ENCODE measurements around the gene TSC22D3.
"Not testable (repeated sequence)": the region's sequence is repeated elsewhere in the genome, so short reads cannot be mapped to it uniquely, and the experiment has no call there.

TSC22D3 gene

DNA sequence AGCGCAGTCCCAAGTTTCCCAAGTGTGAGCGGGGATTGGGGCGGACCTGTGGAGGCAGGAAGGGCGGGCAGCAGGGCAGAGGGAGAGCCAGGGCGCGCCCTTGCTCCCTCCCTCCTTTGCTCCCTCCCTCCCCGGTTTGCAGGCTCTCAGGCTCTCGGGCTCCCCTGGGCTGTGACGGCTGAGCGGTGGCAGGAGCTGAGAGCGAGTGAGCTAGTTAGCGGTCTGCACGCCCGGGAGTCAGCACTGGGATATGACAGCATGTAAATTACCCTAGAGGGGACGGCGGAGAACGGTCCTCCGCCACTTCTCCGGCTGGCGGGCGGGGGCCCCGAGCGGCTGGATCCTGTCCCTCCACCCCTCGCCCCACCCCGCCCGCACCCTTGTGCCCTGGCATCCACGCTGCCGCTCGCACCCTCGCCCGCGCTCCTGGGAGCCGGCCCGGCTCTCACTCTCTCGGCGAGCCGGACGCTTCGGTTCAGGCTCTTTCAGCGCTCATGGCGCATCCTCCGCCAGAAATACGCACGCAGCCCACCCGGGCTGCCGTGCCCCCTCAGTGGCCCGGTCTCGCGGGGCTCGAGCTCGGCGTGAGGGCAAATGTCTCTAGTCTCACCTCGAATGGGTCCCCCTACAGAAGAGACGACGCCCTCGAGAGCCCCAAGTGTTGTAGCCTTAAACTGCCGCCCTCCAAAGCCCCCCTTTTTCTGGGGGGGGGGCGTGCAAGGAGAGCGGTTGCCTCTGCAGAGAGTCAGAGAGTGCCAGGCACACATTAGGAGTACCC, at the start of gene TSC22D3:
TSS of gene TSC22D3 (minus strand) at position 54 of the 778 bp plus-strand sequence. CDS start 368 bp downstream, outside the sequence.
- DNase-seq, result peak; percentile 73

DNA sequence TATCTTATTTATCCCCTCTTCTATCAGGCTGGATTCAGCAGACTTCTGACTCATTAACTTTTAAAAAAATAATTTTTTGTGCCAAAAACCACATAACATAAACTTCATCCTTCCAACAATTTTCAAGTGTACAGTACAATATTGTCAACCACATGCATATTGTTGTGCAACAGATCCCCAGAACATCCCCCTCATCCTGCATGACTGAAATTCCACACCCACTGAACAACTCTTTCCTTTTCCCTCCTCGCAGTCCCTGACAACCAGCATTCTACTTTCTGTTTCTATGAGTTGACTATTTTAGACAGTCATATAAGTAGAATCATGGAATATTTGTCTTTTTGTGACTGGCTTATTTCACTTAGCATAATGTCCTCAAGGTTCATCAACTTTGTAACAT, 47.9 kb upstream of the TSC22D3 start:
- DNase-seq, result no peak

DNA sequence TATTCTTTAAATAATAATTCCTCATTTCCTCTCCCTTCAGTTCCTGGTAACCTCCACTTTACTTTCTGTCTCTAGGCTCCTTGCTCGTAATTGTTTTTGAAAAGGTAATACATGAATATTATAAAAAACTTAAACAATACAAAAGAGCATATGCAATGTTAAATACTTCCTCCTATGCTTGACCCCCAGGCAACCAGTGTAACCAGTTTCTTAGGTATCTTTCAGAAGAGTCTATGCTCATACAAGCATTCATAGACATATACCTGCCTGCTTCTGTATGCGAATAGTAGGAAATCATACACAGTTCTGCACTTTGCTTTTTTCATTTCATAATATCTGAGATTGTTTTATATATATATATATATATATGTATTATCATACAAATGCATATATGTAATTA, 47.5 kb upstream of the TSC22D3 start:
- no peak for DNase-seq

GRCh38 chrX:107818900-107819521, 43.4 kb upstream of the TSC22D3 start:
- no peak for DNase-seq

DNA sequence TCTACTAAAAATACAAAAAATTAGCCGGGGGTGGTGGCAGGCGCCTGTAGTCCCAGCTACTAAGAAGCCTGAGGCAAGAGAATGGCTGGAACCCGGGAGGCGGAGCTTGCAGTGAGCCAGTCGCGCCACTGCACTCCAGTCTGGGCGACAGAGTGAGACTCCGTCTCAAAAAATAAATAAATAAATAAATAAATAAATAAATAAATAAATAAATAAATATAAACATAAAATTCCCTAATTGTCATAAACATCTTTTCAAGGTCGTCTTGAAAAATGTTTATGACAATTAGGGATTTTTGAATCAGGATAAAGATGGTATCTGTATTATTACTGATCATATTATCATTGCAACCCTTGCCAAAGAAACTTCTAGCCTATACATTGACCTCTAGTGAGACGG, 34.5 kb upstream of the TSC22D3 start:
- DNase-seq, result not testable (repeated sequence)

- DNase-seq, result no peak
These were observed 29.6 kb upstream of the TSC22D3 start for GRCh38 chrX:107805179-107805578.

DNA sequence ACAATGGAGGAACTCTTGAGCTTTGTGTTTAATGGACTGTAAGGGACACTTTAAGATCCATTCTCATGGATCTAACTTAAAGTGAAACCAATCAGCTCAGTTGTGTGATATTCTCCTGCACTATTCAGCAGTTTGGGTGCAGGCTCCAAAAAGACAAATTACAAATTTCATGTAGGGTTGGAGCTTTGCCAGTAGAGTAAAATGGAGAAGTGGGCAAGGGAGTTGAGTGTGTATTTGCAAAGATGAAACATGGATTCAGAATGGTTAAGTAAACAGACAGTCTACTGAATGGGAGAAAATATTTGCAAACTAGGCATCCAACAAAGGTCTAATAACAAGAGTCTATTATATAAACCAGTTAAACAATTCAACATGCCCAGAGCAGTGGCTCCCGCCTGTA, 28.8 kb upstream of the TSC22D3 start:
- DNase-seq, result no peak

DNA sequence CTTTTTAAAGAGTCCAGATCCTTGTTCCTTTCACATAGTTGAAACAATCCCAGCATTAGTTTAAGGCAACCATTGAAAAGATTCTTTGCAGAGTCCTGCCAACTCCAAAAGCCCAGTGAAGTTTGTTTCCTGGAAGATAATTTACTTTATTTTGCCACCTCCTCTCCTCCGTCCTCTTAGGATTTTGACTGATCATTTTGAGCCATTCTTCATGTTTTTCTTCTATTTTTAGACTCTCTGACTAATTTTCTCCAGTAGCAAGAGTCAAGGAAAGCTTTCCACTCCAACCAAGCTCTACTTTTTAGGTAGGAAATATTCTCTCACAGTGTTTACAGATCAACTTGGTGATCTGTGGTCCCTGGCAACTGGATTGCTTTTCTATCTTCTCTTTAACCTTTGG, 12.2 kb upstream of the TSC22D3 start:
- DNase-seq, result no peak

GRCh38 chrX:107780525-107780924, 4.9 kb upstream of the TSC22D3 start:
- DNase-seq, result no peak

GRCh38 chrX:107777536-107777832, 1.9 kb upstream of the TSC22D3 start, which contains the start of gene NCBP2L:
NCBP2L (plus strand) TSS chrX:107777733; CDS start chrX:107794221, 16,488 bp downstream.
- DNase-seq, result no peak

GRCh38 chrX:107776649-107777535, 1.3 kb upstream of the TSC22D3 start:
- peak; percentile 83 for DNase-seq

GRCh38 chrX:107775000-107775733, 420 bp downstream of the TSC22D3 start:
- DNase-seq, result no peak

DNA sequence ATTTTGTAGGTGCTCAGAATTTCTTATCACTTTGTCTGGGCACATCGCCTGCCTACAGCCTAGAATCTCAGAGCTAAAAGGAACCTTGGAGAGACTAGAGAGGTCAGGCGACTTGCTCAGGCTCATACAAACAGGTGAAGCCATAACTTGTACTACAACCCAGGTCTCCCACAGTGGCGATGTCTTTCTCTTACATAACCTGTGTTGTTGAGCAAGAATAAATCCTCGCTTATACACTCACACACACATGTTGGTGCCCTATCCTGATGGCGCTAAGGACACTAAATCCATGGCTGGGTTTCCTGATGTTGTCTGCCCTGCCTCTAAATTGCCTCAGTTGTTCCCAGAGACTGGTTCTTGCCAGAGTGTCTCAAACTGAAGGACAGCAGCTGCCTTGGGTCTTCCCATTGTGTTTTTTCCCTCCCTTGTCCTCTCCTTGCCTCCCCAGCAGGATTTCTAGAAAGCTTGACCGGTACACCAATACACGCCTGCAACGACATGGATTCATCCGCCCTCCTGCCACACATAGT, 1.6 kb downstream of the TSC22D3 start:
- DNase-seq, result no peak

DNA sequence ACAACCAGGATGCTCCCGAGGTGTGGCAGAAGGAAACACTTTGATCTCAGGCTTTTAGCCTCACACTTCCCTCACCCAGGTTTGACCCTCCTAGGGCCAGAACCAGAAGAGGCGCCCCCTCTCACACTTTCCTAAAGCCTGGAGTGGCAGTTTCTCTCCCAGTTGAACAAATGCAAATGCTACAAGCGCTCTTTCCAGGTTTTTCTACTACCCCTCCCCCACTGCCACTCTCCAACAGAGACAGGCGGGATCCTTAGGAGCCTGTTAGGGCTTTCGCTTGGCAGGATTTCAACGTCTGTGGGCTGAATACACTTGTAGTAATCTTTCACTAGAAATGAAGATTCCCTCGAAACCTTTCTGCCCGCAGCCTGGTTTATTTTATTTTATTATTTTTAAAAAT, 2.4 kb downstream of the TSC22D3 start:
- no peak for DNase-seq

DNA sequence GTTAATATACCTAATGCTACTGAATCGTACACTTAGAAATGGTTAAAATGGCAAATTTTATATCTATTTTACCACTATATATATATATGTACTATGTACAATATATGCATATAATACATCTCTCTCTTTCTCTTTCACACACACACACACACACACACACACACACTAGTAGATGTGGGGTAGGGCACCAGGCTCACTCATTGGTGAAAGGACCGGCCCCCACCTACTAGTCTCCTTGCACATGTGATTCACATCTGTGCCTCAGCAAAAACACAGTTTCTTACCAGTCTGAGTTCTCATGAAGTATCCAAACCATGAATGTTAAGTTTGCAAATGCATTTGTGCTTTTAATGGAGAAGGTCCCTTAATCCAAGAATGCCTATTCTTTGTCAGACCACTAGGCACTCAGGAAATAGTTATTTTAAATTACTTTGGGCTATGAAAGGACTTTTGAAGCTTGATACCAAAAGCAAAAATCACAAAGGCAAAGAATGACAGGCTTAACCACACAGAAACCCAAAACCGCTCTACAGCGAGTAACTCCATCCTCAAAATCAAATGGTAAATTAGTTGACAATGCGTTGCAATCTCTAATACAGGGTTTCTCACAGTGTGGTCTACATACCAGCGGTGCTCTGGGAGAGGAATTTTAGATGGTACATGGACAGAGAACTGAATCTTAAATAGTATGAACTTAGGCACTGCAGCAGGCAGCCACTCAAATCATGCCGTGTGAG, 5.8 kb downstream of the TSC22D3 start:
- peak; percentile 52 for DNase-seq

GRCh38 chrX:107768051-107768450, 7.5 kb downstream of the TSC22D3 start:
- no peak for DNase-seq

DNA sequence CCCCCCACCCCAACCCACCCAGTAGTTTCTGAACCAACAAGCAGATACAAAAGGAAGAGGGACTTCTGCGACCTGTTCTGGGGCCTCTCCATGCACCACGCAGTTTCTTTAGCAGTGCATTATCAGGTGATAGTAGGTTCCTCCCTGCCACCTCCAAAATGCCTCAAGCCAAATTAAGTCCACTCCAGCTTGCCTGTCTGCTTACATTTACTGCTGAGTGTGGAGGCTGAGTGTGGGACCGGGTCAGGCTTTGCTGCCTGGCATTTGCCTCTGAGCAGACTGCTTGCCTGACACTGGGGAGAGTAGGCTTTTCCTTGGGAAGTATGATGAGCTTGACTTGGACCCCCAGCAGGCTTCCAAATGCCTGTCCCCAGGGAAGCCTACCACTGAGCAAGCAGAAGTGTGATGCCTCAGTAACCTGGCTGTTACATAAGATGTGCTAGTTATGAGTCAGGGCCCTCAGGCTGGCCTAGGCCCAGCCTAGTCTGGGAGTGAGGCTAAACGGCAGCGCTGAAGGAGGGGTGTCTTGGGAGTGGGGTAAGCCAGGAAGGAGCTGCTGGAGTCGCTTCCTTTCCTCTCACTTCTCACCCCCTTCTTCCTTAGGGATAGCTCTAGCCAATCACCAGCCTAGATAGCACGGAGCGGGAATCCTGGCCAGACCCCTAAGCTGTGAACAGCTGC, 9.0 kb downstream of the TSC22D3 start:
- peak; percentile 47 for DNase-seq

DNA sequence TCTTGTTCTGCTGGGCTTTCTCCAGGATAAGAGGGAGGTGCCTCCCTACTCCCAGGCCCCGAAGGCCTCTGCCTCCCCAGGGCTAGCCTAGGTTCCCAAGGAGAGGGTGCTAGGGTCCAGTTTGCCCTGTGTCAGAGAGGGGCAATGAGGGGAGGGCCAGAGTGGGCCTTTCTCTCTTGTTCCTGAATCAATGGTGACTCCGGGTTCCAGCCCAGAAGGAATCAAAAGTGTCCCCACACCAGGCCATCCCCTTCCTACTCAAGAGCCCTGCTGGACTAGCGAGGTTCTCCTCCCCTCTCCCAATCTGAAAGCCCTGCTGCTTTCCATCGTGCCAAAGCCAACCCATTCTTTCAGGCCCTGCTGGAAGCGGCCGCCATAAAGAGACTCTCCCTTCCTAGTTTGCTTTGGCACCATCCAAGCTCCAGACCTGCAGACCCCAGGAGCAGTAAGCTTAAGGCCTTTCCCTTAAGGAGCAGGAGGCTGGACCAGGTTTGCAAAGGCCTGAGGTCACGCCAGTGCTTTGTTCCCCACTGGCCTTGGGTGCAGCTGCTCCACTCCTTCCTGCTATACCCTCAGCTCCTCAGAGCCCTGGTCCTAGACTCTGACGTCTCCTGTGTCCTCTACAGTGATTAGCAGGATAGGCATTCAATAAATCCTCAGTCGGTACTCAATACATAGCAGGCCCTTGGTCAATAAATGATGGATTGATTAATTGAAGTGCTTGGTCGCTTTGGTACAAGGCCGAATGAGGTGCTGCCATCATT, 10.6 kb downstream of the TSC22D3 start:
- DNase-seq, result peak; percentile 50

DNA sequence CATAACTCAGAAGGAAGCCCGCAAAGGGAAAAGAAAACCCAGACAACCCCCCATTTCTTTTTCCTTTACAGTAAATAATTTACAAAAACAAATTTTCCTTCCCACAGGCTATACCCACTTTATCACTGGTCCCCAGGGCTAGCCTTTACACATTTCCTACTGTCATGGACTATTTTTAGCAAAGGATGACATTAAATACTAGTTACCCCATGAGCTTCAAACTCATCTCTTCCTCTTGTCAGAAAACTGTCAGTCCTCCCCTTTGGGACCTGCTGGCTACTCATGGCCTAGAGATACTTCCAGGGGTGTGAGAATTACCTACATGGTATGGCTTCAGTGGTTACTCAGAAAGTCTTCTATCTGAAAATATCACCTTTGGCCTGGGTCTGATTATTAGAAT, 11.9 kb downstream of the TSC22D3 start:
- DNase-seq, result no peak

GRCh38 chrX:107760304-107761077, 15.1 kb downstream of the TSC22D3 start:
- no peak for DNase-seq
